ENCODE data around the gene ARMC9. TPM values are rescaled to one million over a fixed set of nuclear protein-coding genes. Genes with fewer than 3 reads are reported as not detected.

Gene ARMC9
- total and polyA plus RNA-seq, 2 of the 13 experiments (the other 11 are each of a cell fraction or from before 2014, with no cell fraction given): 9.1 to 12.8 TPM

DNA sequence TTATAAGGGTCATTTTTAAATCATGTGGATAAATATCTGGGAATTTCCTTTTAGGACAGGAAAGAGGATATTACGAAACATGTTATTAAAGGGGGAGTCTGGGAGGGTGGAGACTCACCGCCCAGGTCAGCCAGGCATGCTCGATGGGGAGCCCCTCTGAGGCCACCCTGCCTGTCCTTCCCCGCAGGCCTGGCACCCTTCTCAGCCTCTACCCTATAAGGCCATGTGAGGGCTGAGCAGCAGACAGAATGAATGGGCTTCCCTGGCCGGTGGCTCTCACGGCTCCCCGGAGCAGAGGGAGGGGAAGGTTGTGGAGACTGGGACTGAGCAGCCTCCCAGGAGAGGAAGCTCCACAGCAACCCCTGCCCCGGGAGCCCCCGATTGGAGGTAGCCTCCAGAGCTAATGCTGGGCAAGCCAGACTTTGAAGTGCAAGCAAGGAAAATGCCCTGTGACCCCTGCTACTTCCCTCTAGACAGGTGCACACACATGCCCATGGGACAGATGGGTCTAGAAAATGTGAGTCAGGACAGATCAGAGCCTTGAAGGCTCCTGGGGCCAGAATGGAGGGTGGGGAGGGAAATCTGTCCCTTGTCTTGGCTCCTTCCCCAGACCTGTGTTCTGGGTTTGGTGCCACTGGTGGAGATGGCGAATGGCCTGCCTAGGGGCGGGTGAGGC is 13.2 kb upstream of the ARMC9 start (continued):
- TF ChIP-seq TARDBP (CRISPR knock-in tag; IDR thresholded peaks at IDR 0.05): 0 out of 2 replicates have a peak, but pooled peaks have one; percentile 19

DNA sequence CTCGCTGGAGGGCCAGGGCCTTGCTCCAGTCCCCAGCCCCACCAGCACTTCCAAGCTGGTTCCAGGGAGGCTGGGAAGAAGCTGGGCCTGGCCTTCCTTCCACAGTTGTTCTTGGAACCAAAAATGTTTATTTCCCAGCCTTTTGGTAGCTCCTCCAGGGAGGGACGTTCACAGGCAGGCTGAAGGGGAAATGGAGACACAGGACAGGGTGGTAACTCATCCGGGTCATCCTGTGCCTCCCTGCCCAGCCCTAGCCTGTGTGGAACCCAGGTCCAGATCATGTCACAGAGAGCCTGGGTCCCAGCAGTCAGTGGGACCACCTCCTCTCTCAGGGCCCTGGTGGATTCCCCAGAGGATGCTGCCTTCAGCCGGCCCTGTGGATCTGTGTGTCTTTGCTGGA is 12.5 kb upstream of the ARMC9 start:
- Histone ChIP-seq H3K9ac (ENCODE audit: insufficient read depth, low read depth, low read length) (no peak overlapping the region), H3K27ac (ENCODE audit: extremely low read length, insufficient read depth, low read length) (no peak overlapping the region), H3K4me2 (ENCODE audit: low read depth, low read length) (peak overlapping the region; percentile 68), H3K79me2 (ENCODE audit: insufficient read depth, low read length) (no peaks in the 10 kb centered on the region), H3K36me3 (replicated peaks in 1 of 2; ENCODE audit: control insufficient read depth in 1 of 2, insufficient read depth in 2 of 2, low read length in 2 of 2) (no peaks in the 10 kb centered on the region), H4K20me1 (ENCODE audit: insufficient read depth, low read length) (no peaks in the 10 kb centered on the region), H3K4me1 (ENCODE audit: insufficient read depth, low read length) (peaks cover 69% of the 10 kb centered on the region), H2AFZ (ENCODE audit: low read length) (no peak overlapping the region), H3K9me3 (ENCODE audit: low read length) (no peaks in the 10 kb centered on the region), H3K27me3 (ENCODE audit: control insufficient read depth in 1 of 2, insufficient read depth in 2 of 2, low read length in 2 of 2) (peaks cover 0 to 1% of the 10 kb centered on the region in 2 experiments; a peak in 2 of 5 replicates), H3K4me3 (replicated peaks in 1 of 3; ENCODE audit: insufficient read depth in 1 of 3, low read depth in 2 of 3, low read length in 3 of 3) (peak overlapping the region in 1 of 3 experiments; percentile 47; a peak in 1 of 6 replicates)
- ATAC-seq: no peak
- no peak for FAIRE-seq
- intact Hi-C loops (cut with micrococcal nuclease; ENCODE audit: unreplicated experiment) (no loop called here), in situ Hi-C loops (cut with HindIII; ENCODE audit: extremely low pct_ligation_motif_present, low pct_unique_long_range_greater_than_20kb) (no loop called here)
- WGBS (ENCODE audit: low lambda C conversion rate): 37% methylated on average over 4 of the region's 4 CpGs
- TF ChIP-seq ZNF30 (CRISPR knock-in tag; IDR thresholded peaks at IDR 0.05) (peak; percentile 68; the same call in 1 of the 2 replicates), HNRNPH1 (optimal IDR thresholded peaks at IDR 0.05; ENCODE audit: low read depth, low read length) (no peak), HNF4G (IDR thresholded peaks at IDR 0.05; ENCODE audit: borderline replicate concordance, low read depth, low read length) (no peak), HNF4G (CRISPR knock-in tag; IDR thresholded peaks at IDR 0.05; ENCODE audit: borderline replicate concordance, low read depth) (no peak)
- POLR2A ChIA-PET: no interaction called here
- CTCF ChIA-PET (ENCODE audit: low intra/inter-chr PET ratio, low total read pairs): no interaction called here
- no TSS peak for BruUV-seq (replicated peaks)
- no peak for DNase-seq (ENCODE audit: low spot score)

DNA sequence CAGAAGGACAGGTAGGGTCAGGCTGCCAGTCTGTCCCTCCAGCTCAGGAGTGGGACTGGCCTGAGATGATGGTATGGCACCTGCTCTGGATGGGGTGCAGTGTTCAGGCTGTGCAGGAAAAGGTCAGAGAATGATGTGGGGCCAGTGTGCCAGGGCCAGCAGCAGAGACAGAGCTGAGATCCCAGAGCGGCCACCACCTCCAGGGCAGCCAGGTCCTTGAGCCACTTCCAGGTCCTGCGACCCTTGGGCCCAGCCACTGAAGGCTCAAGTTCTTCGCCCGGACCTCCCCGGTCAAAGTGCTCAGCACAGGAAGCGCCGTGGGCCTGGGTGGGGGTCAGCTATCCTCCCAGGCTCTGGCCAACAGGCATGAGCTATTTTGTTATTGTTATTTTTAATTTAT is 12.1 kb upstream of the ARMC9 start:
- CTCF ChIA-PET (ENCODE audit: low intra/inter-chr PET ratio, low total read pairs): no interaction called here
- in situ Hi-C loops (cut with HindIII; ENCODE audit: extremely low pct_ligation_motif_present, low pct_unique_long_range_greater_than_20kb): no loop called here
- Histone ChIP-seq H3K4me2 (ENCODE audit: low read depth, low read length) (peak overlapping the region; percentile 16; the same call in 1 of the 2 replicates), H3K27me3 (ENCODE audit: control insufficient read depth in 1 of 2, insufficient read depth in 2 of 2, low read length in 2 of 2) (peaks cover 0 to 1% of the 10 kb centered on the region in 2 experiments; a peak in 2 of 5 replicates), H4K20me1 (ENCODE audit: insufficient read depth, low read length) (no peaks in the 10 kb centered on the region), H3K9ac (ENCODE audit: insufficient read depth, low read depth, low read length) (no peak overlapping the region), H3K79me2 (ENCODE audit: insufficient read depth, low read length) (no peaks in the 10 kb centered on the region), H3K4me1 (ENCODE audit: insufficient read depth, low read length) (peaks cover 72% of the 10 kb centered on the region), H2AFZ (ENCODE audit: low read length) (no peak overlapping the region), H3K9me3 (ENCODE audit: low read length) (no peaks in the 10 kb centered on the region), H3K36me3 (replicated peaks in 1 of 2; ENCODE audit: control insufficient read depth in 1 of 2, insufficient read depth in 2 of 2, low read length in 2 of 2) (no peaks in the 10 kb centered on the region), H3K4me3 (replicated peaks in 1 of 3; ENCODE audit: insufficient read depth in 1 of 3, low read depth in 2 of 3, low read length in 3 of 3) (no peak overlapping the region; a peak in 1 of 6 replicates), H3K27ac (ENCODE audit: extremely low read length, insufficient read depth, low read length) (no peak overlapping the region)
- POLR2A ChIA-PET: no interaction called here
- FAIRE-seq: no peak
- WGBS (ENCODE audit: low lambda C conversion rate): 37% methylated on average over 6 of the region's 7 CpGs
- intact Hi-C loops (cut with micrococcal nuclease; ENCODE audit: unreplicated experiment): no loop called here
- DNase-seq (ENCODE audit: low spot score): no peak
- ATAC-seq: no peak
- no TSS peak for BruUV-seq (replicated peaks)
- TF ChIP-seq CCDC6 (CRISPR knock-in tag; IDR thresholded peaks at IDR 0.05) (no peak), FOSL1 (CRISPR knock-in tag; IDR thresholded peaks at IDR 0.05; ENCODE audit: borderline replicate concordance) (no peak), KDM5B (CRISPR knock-in tag; IDR thresholded peaks at IDR 0.05; ENCODE audit: borderline replicate concordance) (no peak), ZNF282 (IDR thresholded peaks at IDR 0.05; ENCODE audit: partially characterized antibody) (no peak), HDAC2 (CRISPR knock-in tag; IDR thresholded peaks at IDR 0.05) (no peak), RFXANK (CRISPR knock-in tag; IDR thresholded peaks at IDR 0.05) (no peak), PTBP1 (IDR thresholded peaks at IDR 0.05; ENCODE audit: low read depth, low read length, poor library complexity, severe bottlenecking) (no peak), ZNF570 (CRISPR knock-in tag; IDR thresholded peaks at IDR 0.05; ENCODE audit: borderline replicate concordance) (no peak)
- TF ChIP-seq, protein P1, sequence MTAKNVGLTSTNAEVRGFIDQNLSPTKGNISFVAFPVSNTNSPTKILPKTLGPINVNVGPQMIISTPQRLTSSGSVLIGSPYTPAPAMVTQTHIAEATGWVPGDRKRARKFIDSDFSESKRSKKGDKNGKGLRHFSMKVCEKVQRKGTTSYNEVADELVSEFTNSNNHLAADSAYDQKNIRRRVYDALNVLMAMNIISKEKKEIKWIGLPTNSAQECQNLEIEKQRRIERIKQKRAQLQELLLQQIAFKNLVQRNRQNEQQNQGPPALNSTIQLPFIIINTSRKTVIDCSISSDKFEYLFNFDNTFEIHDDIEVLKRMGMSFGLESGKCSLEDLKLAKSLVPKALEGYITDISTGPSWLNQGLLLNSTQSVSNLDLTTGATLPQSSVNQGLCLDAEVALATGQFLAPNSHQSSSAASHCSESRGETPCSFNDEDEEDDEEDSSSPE (CRISPR knock-in tag; IDR thresholded peaks at IDR 0.05): no peak
- TF ChIP-seq, protein P2, sequence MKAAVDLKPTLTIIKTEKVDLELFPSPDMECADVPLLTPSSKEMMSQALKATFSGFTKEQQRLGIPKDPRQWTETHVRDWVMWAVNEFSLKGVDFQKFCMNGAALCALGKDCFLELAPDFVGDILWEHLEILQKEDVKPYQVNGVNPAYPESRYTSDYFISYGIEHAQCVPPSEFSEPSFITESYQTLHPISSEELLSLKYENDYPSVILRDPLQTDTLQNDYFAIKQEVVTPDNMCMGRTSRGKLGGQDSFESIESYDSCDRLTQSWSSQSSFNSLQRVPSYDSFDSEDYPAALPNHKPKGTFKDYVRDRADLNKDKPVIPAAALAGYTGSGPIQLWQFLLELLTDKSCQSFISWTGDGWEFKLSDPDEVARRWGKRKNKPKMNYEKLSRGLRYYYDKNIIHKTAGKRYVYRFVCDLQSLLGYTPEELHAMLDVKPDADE (CRISPR knock-in tag; IDR thresholded peaks at IDR 0.05): no peak

All from HepG2 (cell line).